Activated naive CD8-positive, alpha-beta T cell treated with anti-CD3 and anti-CD28 coated beads, Interleukin-2, amount 50 U/mL, for 24 hours (primary cell): Measurements from ENCODE around the gene SNX1.

ENCODE experiments used
- ATAC-seq: fragments of 150-1000 bp; cut with Tn5 transposase; one replicate; pipeline ENCODE4 v1.10.0; 2021
- DNase-seq: peaks from one replicate; pipeline ENCODE4 v3.0.0; 2021
- H3K27ac Mint-ChIP-seq: one replicate; pipeline ENCODE4 v1.8.0; 2021; ENCODE audit warnings: mild to moderate bottlenecking, mixed read lengths
- H3K27me3 Mint-ChIP-seq: one replicate; pipeline ENCODE4 v1.8.0; 2021; ENCODE audit warnings: mixed read lengths
- H3K36me3 Mint-ChIP-seq: one replicate; pipeline ENCODE4 v1.8.0; 2021; ENCODE audit warnings: low read depth, mixed read lengths
- H3K4me1 Mint-ChIP-seq: one replicate; pipeline ENCODE4 v1.8.0; 2021; ENCODE audit warnings: mixed read lengths
- H3K4me3 Mint-ChIP-seq: one replicate; pipeline ENCODE4 v1.8.0; 2021; ENCODE audit warnings: mild to moderate bottlenecking, moderate library complexity, mixed read lengths
- H3K9me3 Mint-ChIP-seq: one replicate; pipeline ENCODE4 v1.8.0; 2021; ENCODE audit warnings: mixed read lengths

Gene SNX1

DNA sequence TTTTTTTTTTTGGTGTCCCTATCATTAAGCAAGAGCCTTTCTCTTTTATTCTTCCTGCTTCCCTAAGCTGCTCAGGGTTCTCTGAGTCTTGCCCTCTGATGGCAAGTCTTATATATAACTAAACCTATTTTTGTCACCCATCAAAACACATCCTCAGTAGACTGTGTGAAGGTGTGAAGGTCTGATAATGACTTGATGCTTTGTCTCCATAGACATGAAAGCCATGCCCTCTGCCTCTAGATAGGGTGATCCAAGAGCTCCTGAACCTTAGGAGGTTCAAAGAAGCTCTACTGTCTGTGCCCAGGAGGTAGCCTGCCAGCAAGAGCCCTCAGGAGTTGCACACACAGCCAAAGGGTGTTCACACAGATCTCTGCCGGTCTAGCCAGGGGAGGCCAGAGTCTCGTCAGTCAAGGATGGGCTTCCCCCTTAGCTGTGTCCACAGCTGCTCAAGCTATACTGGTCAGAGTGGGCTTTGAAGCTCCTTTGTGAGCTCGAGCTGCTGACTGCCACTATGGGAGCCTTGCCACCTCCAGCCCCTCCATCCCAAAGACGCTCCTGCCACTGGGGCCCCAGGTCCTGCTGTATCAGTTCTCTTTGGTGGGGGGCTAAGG is 42.7 kb downstream of the SNX1 start:
- peaks cover 21% of the 10 kb centered on the region for H3K36me3 Mint-ChIP-seq
- ATAC-seq (no peak), DNase-seq (no peak)
- H3K9me3 Mint-ChIP-seq, result no peaks in the 10 kb centered on the region
- no peaks in the 10 kb centered on the region for H3K4me1 Mint-ChIP-seq
- no peak overlapping the region for H3K27ac Mint-ChIP-seq
- no peak overlapping the region for H3K4me3 Mint-ChIP-seq
- no peaks in the 10 kb centered on the region for H3K27me3 Mint-ChIP-seq

GRCh38 chr15:64141798-64142512 is 46.2 kb downstream of the SNX1 start:
- Mint-ChIP-seq H3K4me1 (no peaks in the 10 kb centered on the region), H3K36me3 (peaks cover 11% of the 10 kb centered on the region), H3K27ac (no peak overlapping the region), H3K27me3 (no peaks in the 10 kb centered on the region), H3K4me3 (no peak overlapping the region), H3K9me3 (no peaks in the 10 kb centered on the region)
- DNase-seq (no peak), ATAC-seq (no peak)

DNA sequence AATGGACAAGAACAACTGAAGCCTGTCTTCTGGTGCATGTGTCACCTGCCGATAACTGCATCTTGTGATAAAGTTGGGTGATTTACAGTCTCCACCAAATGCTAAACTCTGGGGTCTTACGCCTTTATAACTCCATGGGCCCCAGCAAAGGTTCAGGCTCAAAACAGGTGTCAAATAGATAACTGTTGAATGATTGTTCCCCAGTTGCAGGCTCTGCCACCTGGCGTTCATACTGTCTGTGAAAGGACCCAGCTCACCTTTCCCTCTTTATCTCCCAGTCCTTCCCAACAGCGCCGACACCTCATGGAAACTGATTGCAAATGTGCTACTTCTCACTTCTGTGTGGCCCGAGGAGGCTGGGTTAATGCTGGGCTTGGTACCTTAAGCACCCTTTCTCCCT is 47.5 kb downstream of the SNX1 start:
- Mint-ChIP-seq H3K27ac (peak overlapping the region; percentile 15), H3K9me3 (no peaks in the 10 kb centered on the region), H3K36me3 (peaks cover 7% of the 10 kb centered on the region), H3K4me1 (no peaks in the 10 kb centered on the region), H3K27me3 (no peaks in the 10 kb centered on the region), H3K4me3 (no peak overlapping the region)
- ATAC-seq, result no peak
- DNase-seq, result no peak

DNA sequence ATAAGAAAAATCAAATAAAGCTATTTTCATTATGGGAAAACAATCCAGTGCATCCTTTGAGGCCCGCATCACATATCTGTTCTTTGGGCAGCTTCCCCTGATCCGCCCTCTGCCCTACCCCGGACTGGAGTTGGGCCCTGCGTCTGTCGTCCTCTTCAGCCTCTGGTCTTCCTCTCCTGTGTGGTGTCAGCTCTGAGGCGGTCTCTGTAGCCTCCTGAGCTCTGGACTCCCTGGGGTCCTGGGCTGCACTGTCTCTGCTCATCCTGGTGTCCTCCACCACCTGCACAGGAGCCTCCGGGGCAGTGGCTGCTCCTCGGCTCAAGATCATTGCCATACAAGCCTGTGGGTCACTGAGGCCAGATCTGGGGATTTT is 48.4 kb downstream of the SNX1 start:
- ATAC-seq (no peak), DNase-seq (no peak)
- no peaks in the 10 kb centered on the region for H3K9me3 Mint-ChIP-seq
- H3K4me3 Mint-ChIP-seq, result no peak overlapping the region
- H3K27me3 Mint-ChIP-seq, result no peaks in the 10 kb centered on the region
- H3K36me3 Mint-ChIP-seq, result peaks cover 6% of the 10 kb centered on the region
- H3K27ac Mint-ChIP-seq, result no peak overlapping the region
- no peaks in the 10 kb centered on the region for H3K4me1 Mint-ChIP-seq

DNA sequence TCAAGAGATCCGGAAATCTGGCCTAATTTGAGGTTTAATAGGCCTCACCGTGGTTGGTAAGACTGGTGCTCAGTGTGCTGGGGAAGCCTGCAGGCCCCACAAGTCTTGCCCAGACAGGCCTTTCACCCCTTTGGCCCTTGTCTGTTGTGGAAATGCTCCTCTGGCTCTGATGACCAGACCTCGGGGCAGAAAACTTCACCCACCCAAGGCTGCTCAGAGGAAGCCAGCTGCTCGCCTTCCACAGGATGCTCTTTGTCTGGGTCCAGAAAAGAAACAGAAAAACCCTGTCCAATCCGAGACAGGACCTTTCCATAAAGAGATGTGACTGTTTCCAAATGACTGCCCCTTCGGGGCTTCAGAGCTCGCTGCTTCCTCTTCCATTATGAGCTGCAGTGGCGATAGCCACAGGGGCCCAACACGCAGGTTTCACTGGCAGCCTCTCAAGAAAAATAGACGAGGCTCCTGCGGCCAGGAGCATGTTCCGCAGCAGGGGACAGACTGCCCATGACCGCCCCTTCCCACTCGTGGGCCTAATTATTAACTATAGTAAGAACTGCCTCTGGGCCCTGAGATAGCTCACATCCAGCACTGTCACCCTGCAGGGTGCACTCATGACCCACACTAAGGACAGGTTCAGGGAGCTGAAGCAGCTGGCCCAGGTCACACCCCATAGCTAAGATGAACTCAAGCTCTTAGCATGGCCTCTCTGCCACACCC is 48.9 kb downstream of the SNX1 start:
- Mint-ChIP-seq H3K4me3 (no peak overlapping the region), H3K36me3 (peaks cover 6% of the 10 kb centered on the region), H3K4me1 (peaks cover 4% of the 10 kb centered on the region), H3K27me3 (no peaks in the 10 kb centered on the region), H3K27ac (peak overlapping the region; percentile 18), H3K9me3 (no peaks in the 10 kb centered on the region)
- DNase-seq, result no peak
- ATAC-seq, result no peak

DNA sequence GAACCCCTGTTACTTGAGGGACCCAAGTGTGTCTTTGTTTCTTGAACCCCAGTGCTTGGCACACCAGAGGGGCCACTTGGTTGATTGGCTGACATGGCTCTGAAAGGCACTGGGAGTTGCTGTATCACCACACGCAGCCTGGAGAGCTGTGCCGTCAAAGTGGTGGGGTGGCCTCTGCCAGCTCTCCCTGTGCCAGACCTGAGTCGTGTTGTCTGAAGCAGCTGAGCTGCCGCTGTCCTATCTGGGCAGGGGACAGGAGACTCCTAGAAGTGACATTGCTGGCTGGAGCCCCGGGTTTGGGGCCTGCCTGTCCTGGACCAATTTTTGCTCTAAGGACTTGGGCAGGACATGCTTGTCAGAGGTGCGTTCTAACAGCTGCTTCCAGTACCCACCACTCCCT is 50.3 kb downstream of the SNX1 start:
- DNase-seq, result no peak
- ATAC-seq, result no peak
- Mint-ChIP-seq H3K4me3 (no peak overlapping the region), H3K36me3 (peaks cover 3% of the 10 kb centered on the region), H3K27ac (no peak overlapping the region), H3K9me3 (no peaks in the 10 kb centered on the region), H3K4me1 (peaks cover 16% of the 10 kb centered on the region), H3K27me3 (no peaks in the 10 kb centered on the region)

- H3K4me1 Mint-ChIP-seq, result peaks cover 17% of the 10 kb centered on the region
- no peak overlapping the region for H3K27ac Mint-ChIP-seq
- DNase-seq (no peak), ATAC-seq (no peak)
- no peaks in the 10 kb centered on the region for H3K27me3 Mint-ChIP-seq
- no peak overlapping the region for H3K4me3 Mint-ChIP-seq
- peaks cover 3% of the 10 kb centered on the region for H3K36me3 Mint-ChIP-seq
- H3K9me3 Mint-ChIP-seq, result no peaks in the 10 kb centered on the region
These were observed 50.7 kb downstream of the SNX1 start for GRCh38 chr15:64146520-64146884.

DNA sequence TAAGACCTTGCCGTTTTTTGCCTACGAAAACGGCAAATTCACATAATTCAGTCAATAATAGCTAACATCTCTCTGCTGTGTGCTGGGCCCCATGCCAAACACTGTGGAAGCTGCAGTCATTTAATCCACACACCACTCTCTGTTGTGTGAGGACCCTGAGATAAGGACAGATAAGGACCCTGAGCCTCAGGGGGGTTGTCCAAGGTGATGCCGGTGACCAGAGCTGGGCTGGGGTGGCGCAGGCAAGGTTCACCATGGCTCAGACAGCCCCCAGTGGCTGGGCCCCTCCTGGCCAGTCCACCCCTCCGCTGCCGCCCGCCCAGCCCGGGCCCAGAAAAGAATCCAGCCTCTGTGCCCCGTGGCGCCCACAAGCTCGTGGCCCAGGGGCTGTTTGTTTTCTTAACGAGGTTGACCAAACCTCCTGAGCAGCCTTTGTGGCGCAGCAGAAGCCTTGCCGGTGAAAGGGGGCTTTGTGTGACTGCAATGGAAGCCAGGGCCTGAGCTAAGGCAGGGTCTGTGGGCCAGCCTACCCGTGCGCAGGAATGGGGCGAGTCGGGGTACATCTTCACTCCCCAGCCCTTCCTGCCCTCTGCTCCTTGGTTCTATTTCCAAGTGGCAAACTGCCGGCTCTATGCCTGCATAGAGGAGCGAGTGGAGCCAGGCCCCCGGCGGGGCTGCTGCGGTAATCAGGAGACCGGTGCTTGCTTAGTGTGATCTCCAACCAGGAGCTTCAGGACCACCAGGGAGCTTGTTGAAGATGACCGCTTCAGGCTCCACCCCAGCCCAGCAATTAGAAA is 51.3 kb downstream of the SNX1 start:
- no peak overlapping the region for H3K27ac Mint-ChIP-seq
- H3K4me3 Mint-ChIP-seq, result no peak overlapping the region
- H3K36me3 Mint-ChIP-seq, result peaks cover 3% of the 10 kb centered on the region
- no peaks in the 10 kb centered on the region for H3K27me3 Mint-ChIP-seq
- no peaks in the 10 kb centered on the region for H3K9me3 Mint-ChIP-seq
- peaks cover 17% of the 10 kb centered on the region for H3K4me1 Mint-ChIP-seq
- DNase-seq (no peak), ATAC-seq (no peak)

- H3K36me3 Mint-ChIP-seq, result no peaks in the 10 kb centered on the region
These were observed 52.4 kb downstream of the SNX1 start for GRCh38 chr15:64148168-64148567.

GRCh38 chr15:64148581-64148980 is 52.8 kb downstream of the SNX1 start:
- Mint-ChIP-seq H3K4me1 (peaks cover 20% of the 10 kb centered on the region), H3K9me3 (no peaks in the 10 kb centered on the region), H3K27me3 (peaks cover 3% of the 10 kb centered on the region), H3K36me3 (no peaks in the 10 kb centered on the region), H3K27ac (no peak overlapping the region), H3K4me3 (no peak overlapping the region)
- ATAC-seq, result no peak
- DNase-seq, result no peak

More at GRCh38 chr15:64148168-64148567, 52.4 kb downstream of the SNX1 start:
- DNase-seq (no peak), ATAC-seq (no peak)
- Mint-ChIP-seq H3K4me3 (no peak overlapping the region), H3K9me3 (no peaks in the 10 kb centered on the region), H3K27me3 (no peaks in the 10 kb centered on the region), H3K4me1 (peaks cover 17% of the 10 kb centered on the region), H3K27ac (no peak overlapping the region)

- ATAC-seq (no peak), DNase-seq (peak; percentile 29)
- H3K4me1 Mint-ChIP-seq, result peaks cover 23% of the 10 kb centered on the region
- no peaks in the 10 kb centered on the region for H3K9me3 Mint-ChIP-seq
- no peak overlapping the region for H3K27ac Mint-ChIP-seq
- H3K4me3 Mint-ChIP-seq, result no peak overlapping the region
- peaks cover 3% of the 10 kb centered on the region for H3K27me3 Mint-ChIP-seq
- H3K36me3 Mint-ChIP-seq, result peaks cover under 1% of the 10 kb centered on the region
These were observed 53.6 kb downstream of the SNX1 start for GRCh38 chr15:64149424-64149823.

DNA sequence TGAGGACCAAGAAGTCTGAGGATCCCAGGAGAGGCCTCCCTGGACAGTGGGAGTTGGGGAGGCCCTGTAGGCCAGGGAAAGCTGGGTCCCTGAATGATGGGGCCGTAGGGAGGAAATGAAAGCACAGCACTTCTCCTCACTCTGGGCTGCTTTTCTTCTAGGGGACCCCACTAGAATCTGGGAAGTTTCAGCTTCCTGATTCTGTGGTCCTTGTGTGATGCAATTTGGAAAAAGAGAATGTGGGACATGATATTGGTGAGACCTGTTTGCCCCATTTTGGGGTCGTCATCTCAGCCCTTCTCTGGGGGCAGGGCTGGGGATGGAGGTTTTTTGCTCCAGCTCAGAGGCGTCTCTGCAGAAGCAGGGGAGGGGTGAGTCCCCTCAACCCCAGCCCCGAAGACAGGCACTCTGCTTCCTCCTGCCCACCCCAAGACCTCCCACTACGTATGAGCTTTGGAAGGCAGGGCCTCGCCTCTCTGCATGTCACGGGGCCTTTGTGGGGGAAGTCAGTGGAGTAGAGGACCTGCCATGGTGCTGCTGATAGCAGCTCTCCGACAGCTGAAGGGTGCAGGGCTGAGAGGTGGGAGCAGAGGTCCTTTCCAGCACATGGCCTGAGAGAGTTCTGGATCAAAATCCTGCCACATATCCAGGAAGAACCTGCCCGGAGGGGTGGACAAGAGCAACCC is 54.3 kb downstream of the SNX1 start:
- DNase-seq, result no peak
- ATAC-seq, result no peak
- peaks cover 23% of the 10 kb centered on the region for H3K4me1 Mint-ChIP-seq
- peaks cover 2% of the 10 kb centered on the region for H3K36me3 Mint-ChIP-seq
- H3K4me3 Mint-ChIP-seq, result peak overlapping the region; percentile 11
- H3K9me3 Mint-ChIP-seq, result no peaks in the 10 kb centered on the region
- H3K27me3 Mint-ChIP-seq, result peaks cover 3% of the 10 kb centered on the region
- H3K27ac Mint-ChIP-seq, result no peak overlapping the region

- Mint-ChIP-seq H3K4me1 (peaks cover 23% of the 10 kb centered on the region), H3K9me3 (no peaks in the 10 kb centered on the region), H3K36me3 (peaks cover 7% of the 10 kb centered on the region), H3K27ac (no peak within 1 kb of the TSS), H3K4me3 (peak within 1 kb of the TSS; percentile 65), H3K27me3 (peaks cover 3% of the 10 kb centered on the region)
- peak; percentile 36 for DNase-seq
- no peak for ATAC-seq
These were observed 56.1 kb downstream of the SNX1 start, which contains the start of gene SNX22 for GRCh38 chr15:64151727-64152506. SNX22 (plus strand) TSS chr15:64151731; CDS start chr15:64151776, 45 bp downstream.
